GM21367 (cell line): ENCODE measurements around the gene ETV2.
"Not testable (repeated sequence)": the region's sequence is repeated elsewhere in the genome, so short reads cannot be mapped to it uniquely, and the experiment has no call there.

Source experiments
- ATAC-seq: cut with Tn5 transposase; IDR thresholded peaks from one replicate; pipeline ENCODE4 v1.9.1; 2021; ENCODE audit not compliant: unreplicated experiment

ETV2 gene

GRCh38 chr19:35655600-35655999, 14.1 kb downstream of the ETV2 start:
- ATAC-seq = no peak

GRCh38 chr19:35656700-35657099, 15.2 kb downstream of the ETV2 start:
- no peak for ATAC-seq

- no peak for ATAC-seq
Observed at GRCh38 chr19:35657904-35658700, 16.6 kb downstream of the ETV2 start.

GRCh38 chr19:35661995-35662340, 20.4 kb downstream of the ETV2 start:
- no peak for ATAC-seq

- no peak for ATAC-seq
Observed at GRCh38 chr19:35663981-35664380, 22.4 kb downstream of the ETV2 start.

GRCh38 chr19:35665157-35665556, 23.6 kb downstream of the ETV2 start:
- ATAC-seq = no peak

GRCh38 chr19:35665604-35666003, 24.1 kb downstream of the ETV2 start:
- ATAC-seq = no peak

GRCh38 chr19:35666251-35666913, 24.8 kb downstream of the ETV2 start, which contains the start of gene UPK1A:
TSS of gene UPK1A (plus strand) at chr19:35666517. CDS start at chr19:35666813, 296 bp downstream.
- ATAC-seq = no peak

GRCh38 chr19:35669566-35669965, 28.0 kb downstream of the ETV2 start:
- no peak for ATAC-seq

GRCh38 chr19:35669974-35670373, 28.4 kb downstream of the ETV2 start:
- ATAC-seq = no peak

GRCh38 chr19:35670686-35671085, 29.1 kb downstream of the ETV2 start:
- ATAC-seq = no peak

- no peak for ATAC-seq
Observed at GRCh38 chr19:35671818-35672217, 30.3 kb downstream of the ETV2 start.

- no peak for ATAC-seq
Observed at GRCh38 chr19:35673121-35673804, 31.7 kb downstream of the ETV2 start.

GRCh38 chr19:35675589-35676140, 34.1 kb downstream of the ETV2 start:
- no peak for ATAC-seq

GRCh38 chr19:35689836-35690235, 48.3 kb downstream of the ETV2 start:
- no peak for ATAC-seq

- not testable (repeated sequence) for ATAC-seq
Observed at GRCh38 chr19:35691106-35691505, 49.6 kb downstream of the ETV2 start.

GRCh38 chr19:35692010-35692409, 50.5 kb downstream of the ETV2 start:
- ATAC-seq = no peak

GRCh38 chr19:35693422-35693821, 51.9 kb downstream of the ETV2 start:
- no peak for ATAC-seq

- ATAC-seq = peak; percentile 63
Observed at GRCh38 chr19:35693835-35694599, 52.5 kb downstream of the ETV2 start.
